Esophagus muscularis mucosa (tissue), 4 donors: ENCODE measurements around the gene BCL7A. TPM values are rescaled to one million over a fixed set of nuclear protein-coding genes. Genes with fewer than 3 reads are reported as not detected.

Experiments used
- DNase-seq: peaks from one replicate; pipeline ENCODE4 v3.0.0-alpha.2; 2017; ENCODE audit errors: extremely low spot score
- H3K27ac ChIP-seq, 4 donors: fragments of 200-600 bp; sonication (generic); replicated peaks in 1 of 4; 1 replicate in 3 of 4; 2 replicates in 1 of 4; pipeline ENCODE4 v1.5.1; 2016 to 2019; ENCODE audit warnings: mild to moderate bottlenecking in 1 of 4
- H3K27me3 ChIP-seq, 4 donors: fragments of 200-600 bp; sonication (generic); one replicate each; pipeline versions ENCODE4 v1.5.1 to v1.6.0; 2016 to 2019
- H3K36me3 ChIP-seq, 4 donors: fragments of 200-600 bp; sonication (generic); one replicate each; pipeline ENCODE4 v1.5.1; 2016 to 2019
- H3K4me1 ChIP-seq, 4 donors: fragments of 200-600 bp; sonication (generic); one replicate each; pipeline ENCODE4 v1.5.1; 2016 to 2019
- H3K4me3 ChIP-seq, 4 donors: fragments of 200-600 bp; sonication (generic); 1 replicate in 2 of 4; 2 replicates in 2 of 4; pipeline ENCODE4 v1.5.1; 2016 to 2019; ENCODE audit warnings: mild to moderate bottlenecking in 4 of 4, moderate library complexity in 1 of 4
- H3K9me3 ChIP-seq, 4 donors: fragments of 200-600 bp; sonication (generic); 1 replicate in 3 of 4; 2 replicates in 1 of 4; pipeline ENCODE4 v1.5.1; 2016 to 2019
- CTCF ChIP-seq, 3 experiments: fragments of 200-600 bp in 2 of 3; fragments of 450-650 bp in 1 of 3; sonication (generic) in 2 of 3; IDR thresholded peaks; one replicate each; pipeline ENCODE4 v1.5.1; 2017 to 2019; ENCODE audit warnings: antibody characterized with exemption in 3 of 3, mild to moderate bottlenecking in 2 of 3, moderate library complexity in 1 of 3
- EP300 ChIP-seq: sonication (generic); formaldehyde crosslinking; IDR thresholded peaks from one replicate; pipeline ENCODE4 v1.6.1; 2017; ENCODE audit warnings: antibody characterized with exemption
- POLR2A ChIP-seq: fragments of 450-650 bp; IDR thresholded peaks from one replicate; pipeline ENCODE4 v1.6.1; 2017; ENCODE audit warnings: antibody characterized with exemption, moderate library complexity, mild to moderate bottlenecking, low read depth
- POLR2AphosphoS5 ChIP-seq, 2 donors: sonication (generic); formaldehyde crosslinking; IDR thresholded peaks; one replicate each; pipeline ENCODE4 v1.6.1; 2017; ENCODE audit warnings: antibody characterized with exemption in 2 of 2
- whole genome bisulfite sequencing: methylation state at CpG from one replicate; pipeline ENCODE4 v1.1.5; 2018; 5-methylcytosine and 5-hydroxymethylcytosine counted together
- intact Hi-C: fragments of 100-400 bp; cut with DNase I; formaldehyde crosslinking; loops from one replicate; pipeline ENCODE4 v1.15.1; 2023
- total RNA-seq, 4 donors: library from RNA; depleted of rRNA; stranded (reverse); fragments of >200 nt; gene quantifications; one replicate each; pipeline versions ENCODE4 v1.1.0 to v1.2.1, GENCODE V29; 2016

The BCL7A gene
- total RNA-seq, 4 donors from 2014 or later: 2.9 to 10.1 (median 6.3) TPM

GRCh38 chr12:122045262-122045661 lies 23.6 kb downstream of the BCL7A start:
- 96% methylated on average over 7 of the region's 7 CpGs for WGBS
- no peaks in the 10 kb centered on the region for H3K9me3 ChIP-seq
- TF ChIP-seq POLR2AphosphoS5 (IDR thresholded peaks at IDR 0.05): no peak
- no peak for TF ChIP-seq CTCF (IDR thresholded peaks at IDR 0.05)
- TF ChIP-seq POLR2A: no peak
- TF ChIP-seq EP300: no peak
- H3K27me3 ChIP-seq: no peaks in the 10 kb centered on the region
- no peak overlapping the region for H3K4me3 ChIP-seq
- intact Hi-C loops: no loop called here
- no peak overlapping the region for H3K27ac ChIP-seq
- DNase-seq: no peak
- H3K4me1 ChIP-seq: peaks cover 0 to 2% (median under 1%) of the 10 kb centered on the region in 4 donors
- H3K36me3 ChIP-seq: peaks cover 9 to 57% (median 38%) of the 10 kb centered on the region in 4 donors

- no peak overlapping the region for H3K4me3 ChIP-seq
- 83% methylated on average over 7 of the region's 7 CpGs for WGBS
- H3K27ac ChIP-seq: no peak overlapping the region
- no peaks in the 10 kb centered on the region for H3K27me3 ChIP-seq
- DNase-seq: no peak
- intact Hi-C loops: no loop called here
- TF ChIP-seq EP300 (no peak), CTCF (IDR thresholded peaks at IDR 0.05) (no peak), POLR2AphosphoS5 (IDR thresholded peaks at IDR 0.05) (no peak)
- H3K4me1 ChIP-seq: peaks cover 6 to 11% (median 8%) of the 10 kb centered on the region in 4 donors
- peaks cover 9 to 56% (median 36%) of the 10 kb centered on the region in 4 donors for H3K36me3 ChIP-seq
- no peaks in the 10 kb centered on the region for H3K9me3 ChIP-seq
Observed at GRCh38 chr12:122046145-122046544, 24.5 kb downstream of the BCL7A start.

- TF ChIP-seq EP300 (no peak), CTCF (IDR thresholded peaks at IDR 0.05) (no peak), POLR2A (no peak), POLR2AphosphoS5 (IDR thresholded peaks at IDR 0.05) (no peak)
- Histone ChIP-seq H3K4me1 (peaks cover 16 to 26% (median 23%) of the 10 kb centered on the region in 4 donors), H3K27ac (no peak overlapping the region), H3K4me3 (no peak overlapping the region), H3K9me3 (no peaks in the 10 kb centered on the region), H3K27me3 (no peaks in the 10 kb centered on the region), H3K36me3 (peaks cover 9 to 43% (median 35%) of the 10 kb centered on the region in 4 donors)
- intact Hi-C loops: no loop called here
- 90% methylated on average over 8 of the region's 8 CpGs for WGBS
- no peak for DNase-seq
Observed at GRCh38 chr12:122048151-122048550, 26.5 kb downstream of the BCL7A start.

GRCh38 chr12:122049827-122050226 lies 28.1 kb downstream of the BCL7A start:
- WGBS: 84% methylated on average over 9 of the region's 9 CpGs
- intact Hi-C loops: no loop called here
- TF ChIP-seq CTCF (IDR thresholded peaks at IDR 0.05) (no peak), EP300 (no peak), POLR2AphosphoS5 (IDR thresholded peaks at IDR 0.05) (no peak), POLR2A (no peak)

GRCh38 chr12:122050706-122051105 lies 29.0 kb downstream of the BCL7A start:
- WGBS: 87% methylated on average over 20 of the region's 20 CpGs

More at GRCh38 chr12:122049827-122050226, 28.1 kb downstream of the BCL7A start:
- DNase-seq: no peak
- no peak overlapping the region for H3K4me3 ChIP-seq
- no peaks in the 10 kb centered on the region for H3K9me3 ChIP-seq
- peaks cover 23 to 35% (median 30%) of the 10 kb centered on the region in 4 donors for H3K4me1 ChIP-seq
- no peak overlapping the region for H3K27ac ChIP-seq
- peaks cover 0 to 27% (median 22%) of the 10 kb centered on the region in 4 donors for H3K36me3 ChIP-seq
- H3K27me3 ChIP-seq: no peaks in the 10 kb centered on the region

More at GRCh38 chr12:122050706-122051105, 29.0 kb downstream of the BCL7A start:
- Histone ChIP-seq H3K9me3 (no peaks in the 10 kb centered on the region), H3K27me3 (no peaks in the 10 kb centered on the region), H3K36me3 (peaks cover 0 to 29% (median 19%) of the 10 kb centered on the region in 4 donors), H3K4me1 (peaks cover 23 to 37% (median 33%) of the 10 kb centered on the region in 4 donors), H3K27ac (peak overlapping the region; percentile 63 to 79 (median 76)), H3K4me3 (no peak overlapping the region)
- no peak for TF ChIP-seq EP300
- TF ChIP-seq POLR2A: no peak
- no peak for TF ChIP-seq POLR2AphosphoS5 (IDR thresholded peaks at IDR 0.05)
- no peak for TF ChIP-seq CTCF (IDR thresholded peaks at IDR 0.05)
- DNase-seq: no peak
- intact Hi-C loops: no loop called here
